Epithelial cell of prostate (primary cell): ENCODE measurements around the gene FBL.

Experiments used
- DNase-seq: peaks from one replicate; pipeline ENCODE4 v3.0.0-alpha.2; 2011; ENCODE audit warnings: low read depth, low spot score
- H3K27ac ChIP-seq: fragments of 450-650 bp; 2 replicates; pipeline ENCODE4 v1.5.1; 2017; ENCODE audit warnings: mild to moderate bottlenecking

FBL gene

DNA sequence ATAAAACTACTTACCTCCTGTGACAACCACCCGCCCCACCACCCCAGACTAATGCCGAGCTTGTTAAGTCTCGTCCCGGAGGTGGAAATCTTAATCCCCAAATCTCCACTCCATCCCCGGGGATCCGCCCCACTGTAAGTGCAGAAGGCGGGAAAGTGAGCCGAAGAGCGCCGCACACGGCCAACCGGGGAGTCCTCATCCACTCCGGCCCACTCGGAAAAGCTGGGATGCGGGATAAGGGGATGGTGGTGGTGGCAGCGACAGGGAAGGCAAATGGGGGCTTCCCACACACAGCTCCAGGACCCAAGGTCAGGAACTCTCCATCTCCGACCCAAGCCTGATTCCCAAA is 621 bp downstream of the FBL start:
- peak overlapping the region; percentile 58 for H3K27ac ChIP-seq
- no peak for DNase-seq

DNA sequence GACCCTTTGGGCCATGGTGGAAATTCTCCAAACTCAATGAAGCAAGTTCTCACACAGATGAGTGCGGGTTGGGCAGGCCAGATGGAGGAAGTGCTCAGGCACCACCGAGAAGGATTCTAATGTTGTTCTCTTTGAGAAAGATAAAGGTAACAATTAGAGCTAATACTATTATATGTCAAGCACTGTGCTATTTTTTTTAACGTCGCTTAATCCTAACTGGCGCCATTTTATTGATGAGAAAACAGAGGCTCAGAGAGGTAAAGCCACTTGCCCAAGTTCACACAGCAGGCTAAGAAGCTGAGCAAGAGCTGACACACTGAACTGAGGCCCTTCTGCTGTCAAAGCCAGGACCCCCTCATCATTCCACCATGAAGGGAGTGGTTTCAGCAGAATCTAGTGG is 1.0 kb downstream of the FBL start:
- no peak for DNase-seq
- no peak overlapping the region for H3K27ac ChIP-seq

DNA sequence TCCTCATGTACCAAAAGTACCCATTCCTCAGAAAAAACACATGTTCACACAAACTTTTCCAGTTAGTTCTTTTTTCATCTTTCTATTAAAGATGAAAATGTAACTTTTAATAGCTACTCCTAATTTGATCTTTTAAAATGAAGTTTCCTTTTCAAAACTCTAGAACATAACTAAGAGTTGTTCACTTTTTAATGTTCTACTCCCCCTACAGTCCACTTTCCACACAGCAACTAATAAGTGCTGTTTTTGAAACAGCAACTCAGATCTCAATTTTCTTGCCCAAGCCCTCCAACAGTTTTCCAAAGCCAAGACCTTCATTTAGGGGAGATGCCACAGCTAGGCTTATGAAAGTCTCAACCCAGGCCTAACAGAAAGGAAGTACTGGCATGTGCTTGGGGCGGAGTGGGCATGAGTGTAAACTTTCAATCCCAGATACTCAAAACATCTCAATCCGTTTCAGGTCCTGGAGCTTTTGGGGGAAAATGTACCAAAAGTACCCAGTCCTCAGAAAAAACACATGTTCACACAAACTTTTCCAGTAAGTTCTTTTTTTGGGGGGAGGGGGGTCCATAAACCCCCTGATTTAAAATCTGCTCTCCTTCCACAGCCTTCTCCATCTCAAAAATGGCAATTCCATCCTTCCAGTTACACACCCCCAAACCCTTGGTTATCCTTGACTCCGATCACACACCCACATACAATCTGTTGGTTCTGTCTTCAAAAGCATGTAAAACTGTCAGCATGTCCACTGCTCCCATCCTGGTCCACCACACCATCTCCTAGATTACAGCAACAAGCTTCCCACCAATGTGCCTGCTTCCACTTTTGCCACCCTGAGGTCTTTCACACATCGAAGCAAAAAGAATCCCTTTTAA is 2.0 kb downstream of the FBL start:
- no peak overlapping the region for H3K27ac ChIP-seq
- DNase-seq = no peak

DNA sequence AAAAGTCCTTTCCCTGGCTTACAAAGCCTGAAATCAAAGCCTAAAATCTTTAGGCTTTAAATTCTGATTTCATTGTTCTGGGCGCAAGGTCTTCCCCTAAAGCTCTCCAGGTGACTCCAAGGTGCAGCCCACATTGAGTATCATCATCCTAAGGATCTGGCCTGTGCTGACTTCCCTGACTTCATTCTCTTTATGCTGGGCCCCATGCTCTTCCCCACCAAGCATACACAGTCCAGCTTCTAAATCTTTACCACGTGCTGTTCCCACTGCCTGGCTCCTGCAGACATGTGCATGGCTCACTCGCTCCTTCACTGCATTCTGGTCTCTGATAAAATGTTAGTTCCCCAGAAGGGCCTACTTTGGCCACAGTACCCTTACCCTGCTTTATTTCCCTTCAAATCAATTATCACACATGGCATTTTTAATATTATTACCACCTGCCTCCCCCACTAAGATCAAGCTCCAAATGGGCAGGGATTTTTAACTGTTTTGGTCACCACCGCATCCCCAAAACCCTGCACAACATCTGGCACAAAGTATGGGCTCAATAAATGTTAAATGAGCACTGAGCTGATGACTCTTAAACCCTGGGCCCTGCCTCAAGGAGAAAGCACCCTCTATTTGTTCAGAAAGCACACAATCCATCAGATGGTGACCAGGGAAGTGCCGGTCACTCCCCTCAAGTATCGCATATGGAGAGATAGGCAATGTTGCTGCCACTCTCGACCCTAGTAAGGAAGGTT is 3.3 kb downstream of the FBL start:
- DNase-seq = no peak
- no peak overlapping the region for H3K27ac ChIP-seq

DNA sequence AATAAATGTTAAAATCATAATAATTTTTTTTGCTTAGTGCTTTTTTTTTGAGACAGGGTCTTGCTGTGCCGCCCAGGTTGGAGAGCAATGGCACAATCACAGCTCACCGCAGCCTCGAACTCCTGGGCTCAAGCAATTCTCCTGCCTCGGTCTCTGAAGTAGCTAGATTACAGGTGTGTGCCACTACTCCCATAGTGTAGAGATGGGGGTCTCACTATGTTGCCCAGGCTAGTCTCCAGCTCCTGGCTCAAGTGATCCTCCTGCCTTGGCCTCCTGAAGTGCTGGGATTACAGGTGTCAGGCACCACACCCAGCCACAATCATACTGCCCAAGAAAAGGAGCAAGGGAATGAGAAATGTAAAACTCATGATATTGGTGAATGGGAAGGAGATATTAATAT is 5.1 kb downstream of the FBL start:
- no peak overlapping the region for H3K27ac ChIP-seq
- DNase-seq = no peak

GRCh38 chr19:39840492-39840891 is 5.7 kb downstream of the FBL start:
- DNase-seq = no peak

GRCh38 chr19:39839678-39840327 is 6.4 kb downstream of the FBL start:
- DNase-seq = no peak
- H3K27ac ChIP-seq = no peak overlapping the region

More at GRCh38 chr19:39840492-39840891, 5.7 kb downstream of the FBL start:
- no peak overlapping the region for H3K27ac ChIP-seq

DNA sequence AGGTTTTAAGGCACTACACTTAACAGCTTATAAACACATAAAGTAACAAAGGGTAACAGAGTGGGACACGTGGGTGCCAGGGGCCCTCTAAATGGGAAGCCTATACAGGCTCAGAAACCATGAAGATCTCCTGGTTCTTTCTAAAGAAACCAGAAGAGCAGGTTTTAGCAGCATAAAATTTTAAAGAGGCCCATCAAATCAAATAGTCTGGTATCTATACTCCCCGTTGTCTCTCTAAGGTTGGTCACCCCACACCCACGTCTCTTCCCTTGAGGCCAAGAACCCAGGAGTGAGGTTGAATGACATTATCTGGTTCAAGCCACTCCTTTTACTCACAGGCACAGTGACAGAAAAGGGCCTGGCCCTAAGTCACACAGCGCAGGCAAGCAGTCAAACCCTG is 7.6 kb downstream of the FBL start:
- no peak for DNase-seq
- H3K27ac ChIP-seq = no peak overlapping the region

GRCh38 chr19:39837978-39838377 is 8.2 kb downstream of the FBL start:
- no peak for DNase-seq
- no peak overlapping the region for H3K27ac ChIP-seq

GRCh38 chr19:39834287-39834841 is 11.8 kb downstream of the FBL start:
- DNase-seq = no peak
- peak overlapping the region; percentile 59 for H3K27ac ChIP-seq

DNA sequence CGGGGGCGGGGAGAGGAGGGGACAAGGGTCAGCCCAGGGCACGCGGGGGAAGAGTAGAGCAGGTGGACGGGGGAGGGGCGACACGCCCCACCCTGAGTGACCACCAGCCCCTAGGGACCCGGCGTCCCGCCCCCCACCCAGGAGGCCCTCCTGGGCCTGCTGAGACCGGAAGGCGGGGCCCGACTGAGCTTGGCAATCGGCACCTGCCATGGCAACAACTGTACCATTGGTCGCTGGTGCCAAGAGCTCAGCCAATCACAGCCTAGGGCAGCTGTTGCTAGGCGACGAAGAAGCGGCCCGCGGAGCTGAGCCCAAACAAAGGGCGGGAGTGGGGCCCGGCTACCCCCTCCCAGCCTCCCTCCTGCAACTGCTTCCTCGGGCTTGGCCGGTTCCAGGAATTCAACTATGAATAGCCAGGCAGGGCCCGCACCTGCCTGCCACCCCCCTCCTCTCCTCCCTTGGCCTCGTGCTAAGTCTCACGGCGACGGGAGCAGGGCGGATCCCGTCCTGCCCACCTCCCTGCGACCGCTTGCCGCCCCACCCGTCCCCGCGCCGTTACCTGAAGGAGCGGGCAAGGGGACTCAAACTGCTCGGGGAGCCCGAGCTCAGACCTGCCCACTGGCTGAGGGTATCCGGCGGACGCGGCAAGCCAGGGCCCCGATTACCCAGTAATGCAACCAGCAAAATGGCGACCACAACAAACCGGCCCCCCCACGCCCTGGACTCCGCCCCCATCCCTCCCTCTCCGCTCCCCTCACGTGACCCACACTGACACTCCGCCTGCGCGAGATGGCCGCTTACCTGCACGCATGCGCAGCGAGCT is 12.5 kb downstream of the FBL start, which contains the start of gene DYRK1B:
DYRK1B (minus strand) TSS at position 699 of the 823 bp plus-strand sequence. CDS start 2,295 bp downstream, outside the sequence.
- peak; percentile 88 for DNase-seq
- peak within 1 kb of the TSS; percentile 59 for H3K27ac ChIP-seq

- no peak for DNase-seq
- H3K27ac ChIP-seq = peak overlapping the region; percentile 59
Observed at GRCh38 chr19:39833160-39833463, 13.1 kb downstream of the FBL start.

GRCh38 chr19:39832341-39833083 is 13.7 kb downstream of the FBL start:
- no peak for DNase-seq
- H3K27ac ChIP-seq = no peak overlapping the region

- no peak for DNase-seq
- H3K27ac ChIP-seq = no peak overlapping the region
Observed at GRCh38 chr19:39831679-39832078, 14.5 kb downstream of the FBL start.

- no peak for DNase-seq
- H3K27ac ChIP-seq = no peak overlapping the region
Observed at GRCh38 chr19:39830847-39831246, 15.3 kb downstream of the FBL start.

DNA sequence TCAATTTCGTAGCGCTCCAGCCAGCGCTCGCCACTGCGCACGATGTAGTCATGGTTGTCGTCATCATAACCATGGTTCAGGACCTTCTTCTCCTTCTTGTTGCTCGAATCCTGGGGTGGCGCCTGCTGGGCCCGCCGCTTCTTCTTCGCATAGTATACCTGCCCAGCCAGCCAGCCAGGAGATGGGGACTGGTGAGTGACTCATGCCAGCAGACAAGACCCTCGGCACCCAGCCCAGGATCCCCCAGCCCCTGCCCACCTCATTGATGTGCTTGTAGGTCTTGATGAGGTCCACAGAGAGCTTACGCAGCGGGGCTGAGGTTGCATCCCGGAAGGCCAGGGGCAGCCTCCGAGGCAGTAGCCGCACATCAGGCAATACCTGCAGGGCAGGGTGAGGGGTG is 15.8 kb downstream of the FBL start:
- no peak overlapping the region for H3K27ac ChIP-seq
- DNase-seq = no peak

GRCh38 chr19:39829702-39830275 is 16.4 kb downstream of the FBL start:
- DNase-seq = no peak
- H3K27ac ChIP-seq = no peak overlapping the region

DNA sequence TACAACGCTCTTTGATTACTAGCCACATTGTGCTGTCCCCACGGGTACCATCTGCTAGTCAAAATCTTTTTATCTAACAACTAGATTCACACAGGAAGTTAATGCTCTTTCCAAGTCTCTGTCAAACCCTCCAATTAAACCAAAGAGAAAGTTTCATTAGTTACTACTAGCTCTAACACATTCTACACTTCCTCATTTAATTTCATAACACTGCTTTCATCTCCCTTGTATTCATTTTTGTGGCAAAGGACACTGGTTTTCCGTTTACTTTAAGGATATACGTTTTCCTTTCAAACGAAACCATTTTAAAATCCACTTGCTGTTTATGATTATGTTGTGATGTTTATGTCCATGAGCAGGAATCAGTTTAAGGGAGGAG is 17.5 kb downstream of the FBL start:
- DNase-seq = no peak
- H3K27ac ChIP-seq = no peak overlapping the region

- no peak for DNase-seq
- no peak overlapping the region for H3K27ac ChIP-seq
Observed at GRCh38 chr19:39828015-39828653, 18.0 kb downstream of the FBL start.
